AG09309 (cell line): ENCODE results near the gene MPPE1.

Experiments
- DNase-seq: peaks from one replicate; pipeline ENCODE4 v3.0.0-alpha.2; 2010; ENCODE audit warnings: low read depth
- H3K4me3 ChIP-seq: 2 replicates; pipeline ENCODE4 v1.5.1; 2011; ENCODE audit warnings: mild to moderate bottlenecking, low read depth, low read length, moderate library complexity; ENCODE audit not compliant: control insufficient read depth
- CTCF ChIP-seq: IDR thresholded peaks from 2 replicates; pipeline ENCODE4 v1.5.1; 2011; ENCODE audit warnings: mild to moderate bottlenecking, low read depth, low read length, inconsistent platforms; ENCODE audit not compliant: insufficient read depth, control insufficient read depth; ENCODE audit errors: missing control alignments

Gene MPPE1

GRCh38 chr18:11889284-11889683, 18.8 kb downstream of the MPPE1 start:
- DNase-seq = no peak
- TF ChIP-seq CTCF = no peak

GRCh38 chr18:11888726-11889125, 19.4 kb downstream of the MPPE1 start:
- no peak overlapping the region for H3K4me3 ChIP-seq
- TF ChIP-seq CTCF = no peak
- DNase-seq = no peak

More at GRCh38 chr18:11889284-11889683, 18.8 kb downstream of the MPPE1 start:
- no peak overlapping the region for H3K4me3 ChIP-seq

- no peak for DNase-seq
- H3K4me3 ChIP-seq = no peak overlapping the region
- no peak for TF ChIP-seq CTCF
Observed at GRCh38 chr18:11887328-11888128, 20.6 kb downstream of the MPPE1 start.

- no peak for TF ChIP-seq CTCF
- no peak overlapping the region for H3K4me3 ChIP-seq
- no peak for DNase-seq
Observed at GRCh38 chr18:11886577-11887110, 21.5 kb downstream of the MPPE1 start.

GRCh38 chr18:11885278-11885947, 22.7 kb downstream of the MPPE1 start:
- no peak for DNase-seq
- no peak overlapping the region for H3K4me3 ChIP-seq
- TF ChIP-seq CTCF = no peak

- no peak overlapping the region for H3K4me3 ChIP-seq
- DNase-seq = no peak
- TF ChIP-seq CTCF = no peak
Observed at GRCh38 chr18:11884396-11885030, 23.6 kb downstream of the MPPE1 start.
